ENCODE measurements around the gene NSF.
"Not testable (repeated sequence)": the region's sequence is repeated elsewhere in the genome, so short reads cannot be mapped to it uniquely, and the experiment has no call there.

DNA sequence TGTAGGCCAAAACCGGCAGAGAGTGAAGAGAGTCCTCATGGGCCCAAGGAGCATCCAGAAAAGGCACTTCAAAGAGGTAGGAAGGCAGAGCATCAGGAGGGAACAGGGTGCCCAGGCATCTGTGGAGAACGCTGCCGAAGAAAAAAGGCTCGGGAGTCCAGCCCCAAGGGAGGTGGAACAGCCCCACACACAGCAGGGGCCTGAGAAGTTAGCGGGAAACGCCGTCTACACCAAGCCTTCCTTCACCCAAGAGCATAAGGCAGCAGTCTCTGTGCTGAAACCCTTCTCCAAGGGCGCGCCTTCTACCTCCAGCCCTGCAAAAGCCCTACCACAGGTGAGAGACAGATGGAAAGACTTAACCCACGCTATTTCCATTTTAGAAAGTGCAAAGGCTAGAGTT lies 41.9 kb upstream of the NSF start:
- TF ChIP-seq CTCF, POLR2A (IDR thresholded peaks at IDR 0.05): not testable (repeated sequence)
